GM12878 (cell line): Measurements from ENCODE around the gene TEKT5. TPM values are rescaled to one million over a fixed set of nuclear protein-coding genes. Genes with fewer than 3 reads are reported as not detected.
"Not testable (repeated sequence)": the region's sequence is repeated elsewhere in the genome, so short reads cannot be mapped to it uniquely, and the experiment has no call there.

ENCODE experiments used
- ATAC-seq: fragments of 200-7000 bp; cut with Tn5 transposase; 3 replicates; pipeline ENCODE4 v1.9.1; 2020; ENCODE audit warnings: mild to moderate bottlenecking, moderate library complexity
- BruUV-seq: library from RNA; stranded (reverse); fragments of 400-500 nt; replicated peaks from 2 replicates; lab custom pipeline; 2021; lab: Mats Ljungman, UMichigan
- CTCF ChIA-PET: fragments of 300-600 bp; sonication (Branson Sonifier 250); formaldehyde crosslinking; extraction: SDS; loops from one replicate; lab custom pipeline; 2021; ENCODE audit warnings: inconsistent platforms; lab: Yijun Ruan, JAX
- POLR2A ChIA-PET: fragments of 350-600 bp; formaldehyde crosslinking; extraction: SDS; loops from one replicate; lab custom pipeline; 2021; ENCODE audit warnings: inconsistent platforms; lab: Charles Lee
- RAD21 ChIA-PET: fragments of 300-600 bp; sonication (Branson Sonifier 250); formaldehyde crosslinking; loops from one replicate; lab custom pipeline; 2023; ENCODE audit warnings: antibody characterized with exemption; ENCODE audit not compliant: unreplicated experiment; lab: Charles Lee
- SMC1A ChIA-PET: fragments of 300-600 bp; sonication (Branson Sonifier 250); formaldehyde crosslinking; loops from one replicate; lab custom pipeline; 2023; ENCODE audit not compliant: unreplicated experiment, uncharacterized antibody; lab: Charles Lee
- DNase-seq: peaks from one replicate; pipeline ENCODE4 v3.0.0-alpha.2; 2011; ENCODE audit warnings: low read depth, low spot score
- FAIRE-seq: peaks from 3 replicates; lab custom pipeline; 2011; peaks lifted over from hg19 to GRCh38; lab: Jason Lieb, UNC
- H2AFZ ChIP-seq: 2 replicates; pipeline ENCODE4 v1.6.0; 2011; ENCODE audit warnings: low read depth, low read length, control low read depth; ENCODE audit not compliant: control insufficient read depth
- H3K27ac ChIP-seq: 2 replicates; pipeline ENCODE4 v1.5.1; 2011; ENCODE audit warnings: control low read depth; ENCODE audit not compliant: control insufficient read depth, insufficient read depth
- H3K27me3 ChIP-seq, 2 experiments: replicated peaks in 1 of 2; 2 replicates each; pipeline versions ENCODE4 v1.6.0 to v1.6.1; 2011; ENCODE audit warnings: low read length in 1 of 2; ENCODE audit not compliant: control insufficient read depth in 2 of 2, insufficient read depth in 2 of 2
- H3K36me3 ChIP-seq, 2 experiments: 2 replicates each; pipeline ENCODE4 v1.5.1; 2011; ENCODE audit warnings: low read length in 1 of 2; ENCODE audit not compliant: control insufficient read depth in 2 of 2, insufficient read depth in 2 of 2
- H3K4me1 ChIP-seq: 2 replicates; pipeline ENCODE4 v1.6.1; 2011; ENCODE audit warnings: mild to moderate bottlenecking, low read length, moderate library complexity, mixed read lengths; ENCODE audit not compliant: control insufficient read depth, insufficient read depth
- H3K4me2 ChIP-seq: 2 replicates; pipeline ENCODE4 v1.6.0; 2011; ENCODE audit warnings: control low read depth; ENCODE audit not compliant: control insufficient read depth, insufficient read depth
- H3K4me3 ChIP-seq: fragments of 200-600 bp; sonication (generic); 2 replicates; pipeline ENCODE4 v1.5.1; 2016
- H3K79me2 ChIP-seq: 2 replicates; pipeline ENCODE4 v1.6.0; 2011; ENCODE audit warnings: low read length; ENCODE audit not compliant: control insufficient read depth, insufficient read depth
- H3K9ac ChIP-seq: 2 replicates; pipeline ENCODE4 v1.8.0; 2011; ENCODE audit warnings: low read length, control low read depth, mixed read lengths; ENCODE audit not compliant: control insufficient read depth, insufficient read depth
- H3K9me3 ChIP-seq: replicated peaks from 3 replicates; pipeline ENCODE4 v1.5.1; 2011; ENCODE audit warnings: mild to moderate bottlenecking, low read length; ENCODE audit not compliant: control insufficient read depth, insufficient read depth
- H4K20me1 ChIP-seq: 2 replicates; pipeline ENCODE4 v1.6.0; 2011; ENCODE audit not compliant: control insufficient read depth, insufficient read depth
- FOXK2 ChIP-seq: fragments of 450-650 bp; IDR thresholded peaks from 2 replicates; pipeline ENCODE4 v1.6.1; 2017; ENCODE audit warnings: mild to moderate bottlenecking, moderate library complexity
- IKZF2 ChIP-seq, 2 experiments: fragments of 450-650 bp; IDR thresholded peaks; 2 replicates each; pipeline ENCODE4 v1.6.1; 2017; ENCODE audit warnings: mild to moderate bottlenecking in 2 of 2, moderate library complexity in 2 of 2
- MXI1 ChIP-seq: fragments of 150-350 bp; IDR thresholded peaks from 2 replicates; pipeline ENCODE4 v1.6.1; 2011; ENCODE audit warnings: low read depth, mild to moderate bottlenecking, inconsistent platforms, low read length, improper control_type of control experiment
- MYB ChIP-seq: fragments of 150-350 bp; IDR thresholded peaks from 2 replicates; pipeline ENCODE4 v1.6.1; 2014; ENCODE audit warnings: mild to moderate bottlenecking, low read depth, low read length, borderline replicate concordance
- NFXL1 ChIP-seq: fragments of 450-650 bp; IDR thresholded peaks from 2 replicates; pipeline ENCODE4 v1.6.1; 2017; ENCODE audit warnings: antibody characterized with exemption, mild to moderate bottlenecking, borderline replicate concordance
- TCF3 ChIP-seq: IDR thresholded peaks from 2 replicates; pipeline ENCODE4 v1.6.1; 2012; ENCODE audit warnings: low read depth, mild to moderate bottlenecking, low read length, borderline replicate concordance; ENCODE audit not compliant: insufficient read depth
- WGBS: methylation state at CpG from one replicate; pipeline ENCODE4 v1.1.6; 2016; ENCODE audit warnings: low lambda C conversion rate; ENCODE audit not compliant: insufficient replicate concordance, insufficient coverage; ENCODE audit errors: missing lambda C conversion rate; 5-methylcytosine and 5-hydroxymethylcytosine counted together
- in situ Hi-C: fragments of 300-500 bp; cut with MboI; formaldehyde crosslinking; loops from 9 replicates; pipeline ENCODE4 v1.14.3; 2018; ENCODE audit warnings: mixed read lengths
- intact Hi-C: fragments of 100-400 bp; cut with micrococcal nuclease; formaldehyde crosslinking; loops from one replicate; pipeline ENCODE4 v1.14.2; 2022; ENCODE audit not compliant: unreplicated experiment
- polyA plus RNA-seq, 11 experiments: library from polyadenylated mRNA; depleted of rRNA in 4 of 11; unstranded in 6 of 11; stranded (reverse) in 5 of 11; fragments of >200 nt; fragmentation: Nextera tagmentation in 4 of 11; fragmentation: Illumina TruSeq in 1 of 11; extraction: Ambion mirVana in 4 of 11; extraction: Trizol in 1 of 11; gene quantifications; 1 replicate in 1 of 11; 2 replicates in 10 of 11; pipeline versions ENCODE4 v1.2.1 to v1.2.3, GENCODE V29; 2011 to 2016; ENCODE audit warnings: inconsistent platforms in 2 of 11, missing spikeins in 2 of 11, low read depth in 1 of 11
- total RNA-seq, 4 experiments: library from RNA; depleted of rRNA in 3 of 4; stranded (reverse); fragments of >200 nt in 3 of 4; fragmentation: Illumina TruSeq in 1 of 4; extraction: Trizol in 1 of 4; gene quantifications; 2 replicates each; pipeline versions ENCODE4 v1.2.1 to v1.2.3, GENCODE V29; 2013 to 2021
- TF ChIP-seq, protein P1 (sequence below): fragments of 450-650 bp; IDR thresholded peaks from 2 replicates; pipeline ENCODE4 v1.6.1; 2017; ENCODE audit warnings: antibody characterized with exemption, mild to moderate bottlenecking, moderate library complexity
- TF ChIP-seq, protein P2 (sequence below): fragments of 450-650 bp; IDR thresholded peaks from 2 replicates; pipeline ENCODE4 v1.6.1; 2016; ENCODE audit warnings: mild to moderate bottlenecking, moderate library complexity, borderline replicate concordance

The TEKT5 gene
- total and polyA plus RNA-seq, 10 of the 15 experiments (the other 5 are each of a cell fraction or from before 2014, with no cell fraction given), result 0.19 to 2.2 (median 0.68) TPM; not detected in 1

DNA sequence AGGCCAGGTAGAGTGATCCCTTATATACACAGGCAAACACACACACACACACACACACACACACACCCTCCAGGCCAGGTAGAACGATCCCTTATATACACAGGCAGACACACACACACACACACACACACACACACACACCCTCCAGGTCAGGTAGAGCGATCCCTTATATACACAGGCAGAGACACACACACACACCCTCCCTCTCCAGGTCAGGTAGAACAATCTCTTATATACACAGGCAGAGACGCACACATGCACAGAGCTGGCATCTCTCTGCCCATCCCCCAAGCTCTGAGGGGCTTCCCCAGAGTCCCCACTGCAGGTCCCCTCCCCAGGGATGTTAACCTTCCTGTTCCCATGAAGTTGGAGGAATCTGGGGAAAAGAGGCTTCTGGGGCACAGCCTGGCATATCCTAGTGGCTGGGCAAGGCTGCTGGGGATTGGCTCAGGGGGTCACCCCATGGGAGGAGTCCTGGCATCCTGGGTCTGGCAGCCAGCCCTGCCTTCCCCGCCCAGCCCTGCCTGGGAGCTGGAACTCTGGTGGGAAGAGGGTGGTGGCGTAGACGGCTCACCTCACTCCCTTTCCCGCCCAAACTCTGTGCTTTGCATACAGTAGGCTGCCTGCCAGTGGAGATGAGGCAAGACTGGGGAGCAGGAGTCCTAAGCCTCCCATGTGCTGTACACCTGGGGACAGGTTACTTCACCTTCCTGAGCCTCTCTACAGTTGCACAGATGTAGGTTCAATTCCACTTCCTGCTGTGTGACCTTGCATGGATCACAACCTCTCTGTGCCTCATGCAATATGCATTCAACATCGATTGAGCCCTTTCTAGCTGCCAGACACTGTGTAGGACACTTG is 41.8 kb downstream of the TEKT5 start (continued):
- TF ChIP-seq, protein P1, sequence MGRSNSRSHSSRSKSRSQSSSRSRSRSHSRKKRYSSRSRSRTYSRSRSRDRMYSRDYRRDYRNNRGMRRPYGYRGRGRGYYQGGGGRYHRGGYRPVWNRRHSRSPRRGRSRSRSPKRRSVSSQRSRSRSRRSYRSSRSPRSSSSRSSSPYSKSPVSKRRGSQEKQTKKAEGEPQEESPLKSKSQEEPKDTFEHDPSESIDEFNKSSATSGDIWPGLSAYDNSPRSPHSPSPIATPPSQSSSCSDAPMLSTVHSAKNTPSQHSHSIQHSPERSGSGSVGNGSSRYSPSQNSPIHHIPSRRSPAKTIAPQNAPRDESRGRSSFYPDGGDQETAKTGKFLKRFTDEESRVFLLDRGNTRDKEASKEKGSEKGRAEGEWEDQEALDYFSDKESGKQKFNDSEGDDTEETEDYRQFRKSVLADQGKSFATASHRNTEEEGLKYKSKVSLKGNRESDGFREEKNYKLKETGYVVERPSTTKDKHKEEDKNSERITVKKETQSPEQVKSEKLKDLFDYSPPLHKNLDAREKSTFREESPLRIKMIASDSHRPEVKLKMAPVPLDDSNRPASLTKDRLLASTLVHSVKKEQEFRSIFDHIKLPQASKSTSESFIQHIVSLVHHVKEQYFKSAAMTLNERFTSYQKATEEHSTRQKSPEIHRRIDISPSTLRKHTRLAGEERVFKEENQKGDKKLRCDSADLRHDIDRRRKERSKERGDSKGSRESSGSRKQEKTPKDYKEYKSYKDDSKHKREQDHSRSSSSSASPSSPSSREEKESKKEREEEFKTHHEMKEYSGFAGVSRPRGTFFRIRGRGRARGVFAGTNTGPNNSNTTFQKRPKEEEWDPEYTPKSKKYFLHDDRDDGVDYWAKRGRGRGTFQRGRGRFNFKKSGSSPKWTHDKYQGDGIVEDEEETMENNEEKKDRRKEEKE, result no peak
- TF ChIP-seq MYB (no peak), IKZF2 (IDR thresholded peaks at IDR 0.05) (no peak), NFXL1 (no peak), TCF3 (no peak), FOXK2 (no peak), MXI1 (no peak)
- TF ChIP-seq, protein P2, sequence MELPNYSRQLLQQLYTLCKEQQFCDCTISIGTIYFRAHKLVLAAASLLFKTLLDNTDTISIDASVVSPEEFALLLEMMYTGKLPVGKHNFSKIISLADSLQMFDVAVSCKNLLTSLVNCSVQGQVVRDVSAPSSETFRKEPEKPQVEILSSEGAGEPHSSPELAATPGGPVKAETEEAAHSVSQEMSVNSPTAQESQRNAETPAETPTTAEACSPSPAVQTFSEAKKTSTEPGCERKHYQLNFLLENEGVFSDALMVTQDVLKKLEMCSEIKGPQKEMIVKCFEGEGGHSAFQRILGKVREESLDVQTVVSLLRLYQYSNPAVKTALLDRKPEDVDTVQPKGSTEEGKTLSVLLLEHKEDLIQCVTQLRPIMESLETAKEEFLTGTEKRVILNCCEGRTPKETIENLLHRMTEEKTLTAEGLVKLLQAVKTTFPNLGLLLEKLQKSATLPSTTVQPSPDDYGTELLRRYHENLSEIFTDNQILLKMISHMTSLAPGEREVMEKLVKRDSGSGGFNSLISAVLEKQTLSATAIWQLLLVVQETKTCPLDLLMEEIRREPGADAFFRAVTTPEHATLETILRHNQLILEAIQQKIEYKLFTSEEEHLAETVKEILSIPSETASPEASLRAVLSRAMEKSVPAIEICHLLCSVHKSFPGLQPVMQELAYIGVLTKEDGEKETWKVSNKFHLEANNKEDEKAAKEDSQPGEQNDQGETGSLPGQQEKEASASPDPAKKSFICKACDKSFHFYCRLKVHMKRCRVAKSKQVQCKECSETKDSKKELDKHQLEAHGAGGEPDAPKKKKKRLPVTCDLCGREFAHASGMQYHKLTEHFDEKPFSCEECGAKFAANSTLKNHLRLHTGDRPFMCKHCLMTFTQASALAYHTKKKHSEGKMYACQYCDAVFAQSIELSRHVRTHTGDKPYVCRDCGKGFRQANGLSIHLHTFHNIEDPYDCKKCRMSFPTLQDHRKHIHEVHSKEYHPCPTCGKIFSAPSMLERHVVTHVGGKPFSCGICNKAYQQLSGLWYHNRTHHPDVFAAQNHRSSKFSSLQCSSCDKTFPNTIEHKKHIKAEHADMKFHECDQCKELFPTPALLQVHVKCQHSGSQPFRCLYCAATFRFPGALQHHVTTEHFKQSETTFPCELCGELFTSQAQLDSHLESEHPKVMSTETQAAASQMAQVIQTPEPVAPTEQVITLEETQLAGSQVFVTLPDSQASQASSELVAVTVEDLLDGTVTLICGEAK, result no peak
- TF ChIP-seq, all 136 proteins: peak for 0

DNA sequence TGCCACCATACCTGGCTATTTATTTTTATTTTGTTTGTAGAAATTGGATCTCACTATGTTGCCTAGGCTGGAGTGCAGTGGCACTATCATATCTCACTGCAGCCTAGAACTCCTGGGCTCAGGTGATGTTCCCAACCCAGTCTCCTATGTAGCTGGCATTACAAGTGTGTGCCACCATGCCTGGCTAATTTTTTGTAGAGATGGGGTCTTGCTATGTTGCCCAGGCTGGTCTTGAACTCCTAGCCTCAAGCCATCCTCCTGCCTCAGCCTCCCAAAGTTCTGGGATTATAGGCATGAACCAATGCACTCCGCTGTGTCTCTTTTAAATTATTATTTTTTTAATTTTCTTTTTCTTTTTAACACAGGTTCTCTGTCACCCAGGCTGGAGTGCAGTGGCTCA is 45.6 kb downstream of the TEKT5 start:
- BruUV-seq, H3K36me3 ChIP-seq, H3K27me3 ChIP-seq, H3K4me2 ChIP-seq, ATAC-seq, FAIRE-seq, H3K4me3 ChIP-seq, intact Hi-C loops, H3K4me1 ChIP-seq, RAD21 ChIA-PET, CTCF ChIA-PET, H3K27ac ChIP-seq, H3K79me2 ChIP-seq, POLR2A ChIA-PET, DNase-seq, H3K9me3 ChIP-seq, in situ Hi-C loops, H2AFZ ChIP-seq, H3K9ac ChIP-seq, H4K20me1 ChIP-seq: not testable (repeated sequence)
- SMC1A ChIA-PET, result interaction anchor here (2.0 kb wide), 1 partner anchor 13 kb away, joined by 7 read pairs; no protein-coding TSS in a partner anchor
- 61% methylated on average over 1 of the region's 1 CpG for WGBS
